ENCODE results near the gene ALG11.

DNA sequence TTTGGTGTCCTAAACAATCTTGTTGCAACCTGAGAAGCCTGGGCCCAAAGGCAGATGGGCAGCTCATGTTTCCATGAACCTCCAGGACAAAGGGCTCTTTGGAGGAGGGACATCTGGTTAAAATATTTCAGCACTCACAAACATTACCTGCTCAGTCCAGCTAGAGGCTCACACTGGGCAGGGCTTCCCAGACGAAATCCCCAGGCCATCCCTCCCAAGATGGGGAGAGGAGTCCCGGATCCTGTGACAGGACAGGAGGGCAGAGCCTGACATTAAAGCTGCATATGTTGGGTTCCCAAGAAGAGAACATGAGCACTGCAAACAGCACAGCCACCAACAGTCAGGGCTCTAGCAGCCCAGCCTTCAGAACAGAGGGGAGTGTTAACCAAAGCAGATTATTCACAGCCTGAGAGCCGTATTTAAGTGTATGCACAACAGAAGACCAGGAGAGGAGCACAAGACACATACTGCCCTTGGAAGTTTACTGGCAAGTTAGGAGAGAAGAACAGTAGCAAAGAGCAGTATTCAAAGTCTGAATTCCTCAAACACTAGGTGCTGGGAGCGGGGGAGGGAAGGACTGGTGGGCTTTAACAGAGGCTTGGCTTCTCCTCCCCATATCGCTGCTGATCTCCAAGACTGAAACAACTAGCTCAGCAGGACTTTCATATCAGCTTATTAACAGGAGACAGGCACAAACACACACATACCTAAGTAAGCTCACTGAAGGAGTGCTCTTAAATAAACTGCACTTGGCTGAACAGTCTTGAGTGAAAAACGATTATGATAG is 13.3 kb upstream of the ALG11 start:
- TF ChIP-seq, protein P1, sequence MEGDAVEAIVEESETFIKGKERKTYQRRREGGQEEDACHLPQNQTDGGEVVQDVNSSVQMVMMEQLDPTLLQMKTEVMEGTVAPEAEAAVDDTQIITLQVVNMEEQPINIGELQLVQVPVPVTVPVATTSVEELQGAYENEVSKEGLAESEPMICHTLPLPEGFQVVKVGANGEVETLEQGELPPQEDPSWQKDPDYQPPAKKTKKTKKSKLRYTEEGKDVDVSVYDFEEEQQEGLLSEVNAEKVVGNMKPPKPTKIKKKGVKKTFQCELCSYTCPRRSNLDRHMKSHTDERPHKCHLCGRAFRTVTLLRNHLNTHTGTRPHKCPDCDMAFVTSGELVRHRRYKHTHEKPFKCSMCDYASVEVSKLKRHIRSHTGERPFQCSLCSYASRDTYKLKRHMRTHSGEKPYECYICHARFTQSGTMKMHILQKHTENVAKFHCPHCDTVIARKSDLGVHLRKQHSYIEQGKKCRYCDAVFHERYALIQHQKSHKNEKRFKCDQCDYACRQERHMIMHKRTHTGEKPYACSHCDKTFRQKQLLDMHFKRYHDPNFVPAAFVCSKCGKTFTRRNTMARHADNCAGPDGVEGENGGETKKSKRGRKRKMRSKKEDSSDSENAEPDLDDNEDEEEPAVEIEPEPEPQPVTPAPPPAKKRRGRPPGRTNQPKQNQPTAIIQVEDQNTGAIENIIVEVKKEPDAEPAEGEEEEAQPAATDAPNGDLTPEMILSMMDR (IDR thresholded peaks at IDR 0.05; ENCODE audit: insufficient read depth, low read depth, low read length) = no peak
- no peak for TF ChIP-seq EZH2 (IDR thresholded peaks at IDR 0.05; ENCODE audit: insufficient read depth, low read length)
